GM10248 (cell line): ENCODE results near the gene SEC31B.

ENCODE experiments used
- CTCF ChIA-PET: fragments of 300-600 bp; sonication (Branson Sonifier 250); formaldehyde crosslinking; extraction: SDS; loops from one replicate; lab custom pipeline; 2021; ENCODE audit warnings: antibody characterized with exemption; lab: Yijun Ruan, JAX
- POLR2A ChIA-PET: fragments of 350-650 bp; sonication (Branson Sonifier 250); formaldehyde crosslinking; extraction: SDS; loops from one replicate; lab custom pipeline; 2020; ENCODE audit warnings: antibody characterized with exemption; lab: Yijun Ruan, JAX
- DNase-seq: peaks from one replicate; pipeline ENCODE4 v3.0.0; 2012; ENCODE audit errors: extremely low spot score
- CTCF ChIP-seq: IDR thresholded peaks from 2 replicates; pipeline ENCODE4 v1.5.1; 2012; ENCODE audit warnings: mild to moderate bottlenecking, low read depth; ENCODE audit errors: extremely low read depth, missing control alignments, control extremely low read depth

Gene SEC31B

GRCh38 chr10:100477970-100478369 lies 41.7 kb downstream of the SEC31B start:
- no peak for DNase-seq
- POLR2A ChIA-PET = no interaction called here
- CTCF ChIA-PET = interaction anchor here (1.0 kb wide), 1 partner anchor 31 kb away, joined by 3 read pairs; no protein-coding TSS in a partner anchor
- no peak for TF ChIP-seq CTCF

GRCh38 chr10:100470367-100470766 lies 49.3 kb downstream of the SEC31B start:
- no peak for DNase-seq
- POLR2A ChIA-PET = no interaction called here

GRCh38 chr10:100469756-100470155 lies 49.9 kb downstream of the SEC31B start:
- CTCF ChIA-PET = interaction anchor here (1.1 to 3.3 kb wide), 4 partner anchors 13 to 49 kb away, joined by 3 to 27 read pairs (median 4); no protein-coding TSS in a partner anchor
- POLR2A ChIA-PET = no interaction called here
- no peak for DNase-seq
- no peak for TF ChIP-seq CTCF

More at GRCh38 chr10:100470367-100470766, 49.3 kb downstream of the SEC31B start:
- CTCF ChIA-PET = interaction anchor here (1.1 to 3.3 kb wide), 3 partner anchors 13 to 48 kb away, joined by 3 to 27 read pairs (median 3); no protein-coding TSS in a partner anchor
- TF ChIP-seq CTCF = no peak

- POLR2A ChIA-PET = no interaction called here
Measured at GRCh38 chr10:100468978-100469377, 50.7 kb downstream of the SEC31B start.

GRCh38 chr10:100468322-100468721 lies 51.3 kb downstream of the SEC31B start:
- no peak for TF ChIP-seq CTCF
- no peak for DNase-seq
- CTCF ChIA-PET = interaction anchor here (1.0 to 3.3 kb wide), 3 partner anchors 15 to 420 kb away, joined by 3 to 27 read pairs (median 5); no protein-coding TSS in a partner anchor
- POLR2A ChIA-PET = no interaction called here

More at GRCh38 chr10:100468978-100469377, 50.7 kb downstream of the SEC31B start:
- CTCF ChIA-PET = interaction anchor here (1.4 to 3.3 kb wide), 3 partner anchors 14 to 40 kb away, joined by 3 to 27 read pairs (median 5); no protein-coding TSS in a partner anchor
- no peak for DNase-seq
- no peak for TF ChIP-seq CTCF

GRCh38 chr10:100462709-100463108 lies 57.0 kb downstream of the SEC31B start, which contains the start of gene WNT8B:
TSS of gene WNT8B (plus strand) at chr10:100463009. CDS start at chr10:100463169, 160 bp downstream.
- CTCF ChIA-PET = interaction anchor here (1.8 to 1.9 kb wide), 2 partner anchors 19 to 30 kb away, joined by 5 to 9 read pairs; no protein-coding TSS in a partner anchor
- no peak for DNase-seq
- POLR2A ChIA-PET = no interaction called here
- TF ChIP-seq CTCF = no peak
